ENCODE results near the gene COMMD9.

GRCh38 chr11:36265793-36266628, 23.2 kb downstream of the COMMD9 start:
- TF ChIP-seq EZH2 (IDR thresholded peaks at IDR 0.05; ENCODE audit: borderline replicate concordance, insufficient read depth, low read depth, low read length, poor library complexity, severe bottlenecking) (no peak), CTCF (IDR thresholded peaks at IDR 0.05) (peak; percentile 80)
